GM12872 (cell line): ENCODE results near the gene LHX6.

Source experiments
- TF ChIP-seq, protein P1 (sequence below): IDR thresholded peaks from 3 replicates; pipeline ENCODE4 v1.5.1; 2011; ENCODE audit warnings: low read depth, mild to moderate bottlenecking, low read length, moderate library complexity; ENCODE audit not compliant: insufficient read depth

Gene LHX6

DNA sequence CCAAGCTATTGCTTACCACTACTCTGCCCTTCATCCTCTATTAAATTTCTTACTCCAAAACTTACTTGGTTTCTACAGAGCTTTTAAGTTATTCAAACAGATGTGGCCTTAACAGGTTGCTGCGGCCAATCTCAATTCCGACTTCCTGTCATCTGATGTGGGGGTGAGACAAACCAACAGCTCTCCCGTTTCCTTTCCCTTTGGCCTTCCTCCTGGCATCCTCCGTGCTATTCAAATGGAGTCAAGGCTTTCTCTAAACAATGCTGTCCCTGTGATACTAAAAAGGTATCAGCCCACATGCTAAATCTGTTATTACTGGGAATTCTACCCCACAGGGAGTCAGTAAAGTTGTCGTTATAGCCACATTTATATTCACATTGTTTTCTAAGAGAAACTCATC is 24.0 kb upstream of the LHX6 start:
- TF ChIP-seq, protein P1, sequence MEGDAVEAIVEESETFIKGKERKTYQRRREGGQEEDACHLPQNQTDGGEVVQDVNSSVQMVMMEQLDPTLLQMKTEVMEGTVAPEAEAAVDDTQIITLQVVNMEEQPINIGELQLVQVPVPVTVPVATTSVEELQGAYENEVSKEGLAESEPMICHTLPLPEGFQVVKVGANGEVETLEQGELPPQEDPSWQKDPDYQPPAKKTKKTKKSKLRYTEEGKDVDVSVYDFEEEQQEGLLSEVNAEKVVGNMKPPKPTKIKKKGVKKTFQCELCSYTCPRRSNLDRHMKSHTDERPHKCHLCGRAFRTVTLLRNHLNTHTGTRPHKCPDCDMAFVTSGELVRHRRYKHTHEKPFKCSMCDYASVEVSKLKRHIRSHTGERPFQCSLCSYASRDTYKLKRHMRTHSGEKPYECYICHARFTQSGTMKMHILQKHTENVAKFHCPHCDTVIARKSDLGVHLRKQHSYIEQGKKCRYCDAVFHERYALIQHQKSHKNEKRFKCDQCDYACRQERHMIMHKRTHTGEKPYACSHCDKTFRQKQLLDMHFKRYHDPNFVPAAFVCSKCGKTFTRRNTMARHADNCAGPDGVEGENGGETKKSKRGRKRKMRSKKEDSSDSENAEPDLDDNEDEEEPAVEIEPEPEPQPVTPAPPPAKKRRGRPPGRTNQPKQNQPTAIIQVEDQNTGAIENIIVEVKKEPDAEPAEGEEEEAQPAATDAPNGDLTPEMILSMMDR: no peak

DNA sequence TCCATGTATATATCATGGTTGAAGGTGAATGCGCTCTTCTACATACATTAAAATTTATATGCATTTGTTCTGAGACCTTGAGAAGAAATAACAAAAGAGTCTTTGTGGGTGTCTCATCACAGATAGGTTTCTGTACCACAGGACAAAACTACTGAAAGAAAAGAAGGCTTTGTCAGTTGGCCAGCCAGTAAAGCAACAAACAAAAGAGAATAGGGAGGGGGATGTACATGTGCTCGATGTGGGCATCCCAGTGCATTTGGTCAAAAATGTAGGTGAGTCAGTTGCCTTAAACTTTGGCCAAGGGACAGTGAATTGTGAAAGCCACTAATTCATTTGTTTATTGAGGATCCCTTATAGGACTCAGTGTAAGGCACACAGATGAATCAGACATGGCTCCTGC is 22.6 kb upstream of the LHX6 start:
- TF ChIP-seq, protein P1: no peak

DNA sequence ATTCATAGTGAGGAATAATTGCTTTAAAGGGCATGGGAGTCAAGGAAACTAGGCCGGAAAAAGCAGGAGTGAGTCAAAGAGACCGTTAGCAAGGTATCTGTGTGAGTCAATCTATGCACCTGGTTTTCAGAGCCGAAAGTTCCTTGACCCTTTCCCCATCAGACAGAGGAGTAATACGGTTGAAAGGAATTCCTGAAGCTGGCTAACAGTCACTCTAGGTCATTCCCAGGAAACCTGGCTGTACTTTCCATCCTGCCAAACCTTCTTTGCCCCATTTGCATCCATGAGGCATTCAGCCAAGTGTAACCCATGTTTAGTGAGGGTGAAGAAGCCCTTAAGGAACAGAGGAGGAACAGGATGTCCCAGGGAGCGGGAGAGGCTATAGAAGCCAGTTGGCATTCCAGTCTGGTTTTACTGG is 19.7 kb upstream of the LHX6 start:
- TF ChIP-seq, protein P1: no peak

DNA sequence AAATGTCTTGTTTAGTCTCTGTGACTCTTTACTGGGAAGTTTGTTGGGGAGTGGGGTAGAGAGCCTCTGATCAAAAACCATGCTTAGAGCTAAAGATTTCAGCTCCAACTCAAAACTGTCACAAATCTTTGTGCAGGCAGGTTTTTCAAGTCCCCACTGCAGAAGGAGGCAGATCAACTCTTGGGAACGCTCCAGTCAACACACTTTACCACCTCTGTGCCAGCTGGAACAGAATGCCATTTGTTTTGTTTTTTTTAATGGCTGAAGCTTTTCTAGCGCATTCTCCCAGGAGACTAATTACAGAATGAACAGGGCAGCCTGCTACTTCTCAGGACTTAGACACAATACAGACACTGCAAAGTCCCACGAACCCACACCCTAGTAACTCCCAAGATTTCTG is 17.9 kb upstream of the LHX6 start:
- TF ChIP-seq, protein P1: no peak

DNA sequence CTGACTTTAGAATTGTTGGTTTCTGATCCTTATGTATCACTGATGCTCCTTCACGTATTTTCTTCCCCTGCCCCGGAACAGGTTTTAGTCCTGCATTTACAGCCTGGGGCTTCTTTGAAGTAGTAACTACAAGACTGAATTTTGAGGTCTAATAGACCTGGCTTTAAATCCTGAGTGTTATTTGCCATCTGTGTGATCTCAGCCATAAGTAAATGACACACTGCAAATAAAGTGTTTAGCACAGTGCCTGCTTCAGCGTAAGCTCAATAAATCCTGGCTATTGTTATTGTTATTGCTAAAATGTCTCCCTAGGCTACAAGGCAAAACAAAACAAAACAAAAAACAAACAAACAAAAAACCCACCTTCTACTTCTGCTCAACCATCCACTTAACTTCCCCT is 15.6 kb upstream of the LHX6 start:
- TF ChIP-seq, protein P1: no peak

DNA sequence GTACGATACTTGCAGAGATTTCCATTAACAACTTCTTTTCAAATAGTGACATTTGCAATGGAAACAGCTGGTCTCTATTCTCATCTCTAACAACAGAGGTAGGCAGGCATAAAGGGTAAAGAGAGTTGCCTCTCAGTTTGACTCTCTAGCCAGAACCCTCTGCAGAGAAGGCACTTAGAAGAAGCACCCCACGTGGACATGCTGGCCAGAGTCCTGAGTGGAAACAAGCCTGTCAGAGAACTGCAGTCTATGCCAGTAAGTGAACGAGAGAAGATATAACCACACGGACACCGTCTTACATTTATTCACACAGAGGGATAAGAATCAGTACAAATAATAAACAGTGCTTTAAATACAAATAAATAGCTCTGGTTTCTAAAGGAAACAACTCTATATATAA is 11.0 kb upstream of the LHX6 start:
- TF ChIP-seq, protein P1: no peak

DNA sequence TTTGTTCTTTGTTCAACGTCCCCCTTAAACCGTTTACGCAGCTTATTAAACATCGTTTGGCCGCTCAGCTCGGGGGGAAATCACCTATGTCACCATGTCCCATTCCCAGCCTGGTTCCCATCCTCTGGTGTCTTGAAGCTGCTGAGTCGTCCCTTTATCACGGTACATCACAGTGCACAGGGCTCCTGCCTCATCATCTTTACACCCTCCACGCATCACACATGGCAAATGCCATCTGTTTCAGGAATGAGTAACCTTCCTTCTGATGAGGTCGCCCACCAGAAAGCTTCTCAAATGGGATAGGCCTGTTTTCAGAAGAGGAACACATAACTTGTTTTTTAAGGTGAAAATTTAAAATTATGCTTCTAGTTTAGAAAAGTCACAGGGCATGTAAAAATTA is 7.9 kb upstream of the LHX6 start:
- TF ChIP-seq, protein P1: no peak
